ENCODE data around the gene CHPF2. TPM values are rescaled to one million over a fixed set of nuclear protein-coding genes. Genes with fewer than 3 reads are reported as not detected.

CHPF2 gene
- total RNA-seq, 4 donors from 2014 or later: 18.0 to 38.1 (median 25.7) TPM

DNA sequence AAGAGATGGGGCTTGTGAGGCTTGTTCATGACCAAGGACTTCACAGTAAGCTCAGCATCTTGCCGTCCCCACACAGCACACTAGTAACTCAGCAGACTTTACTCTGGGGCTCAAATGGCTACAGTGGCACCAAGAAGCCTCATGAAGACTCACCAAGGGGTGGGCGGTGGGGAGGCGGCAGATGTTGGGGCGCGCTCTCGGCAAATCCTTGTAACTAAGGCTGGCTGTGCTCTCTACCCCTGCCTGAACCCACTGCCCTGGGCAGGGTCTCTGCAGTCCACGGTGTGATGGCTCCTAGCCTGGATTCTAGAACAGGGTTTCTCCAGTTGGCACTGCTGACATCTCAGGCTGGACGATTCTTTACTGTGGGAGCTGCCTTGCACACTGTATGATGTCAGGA, 28.6 kb downstream of the CHPF2 start:
- Histone ChIP-seq H3K36me3 (no peaks in the 10 kb centered on the region), H3K4me3 (no peak overlapping the region), H3K27ac (no peak overlapping the region), H3K4me1 (no peaks in the 10 kb centered on the region), H3K9me3 (no peaks in the 10 kb centered on the region), H3K27me3 (no peaks in the 10 kb centered on the region)
- no peak for ATAC-seq
- no peak for TF ChIP-seq POLR2AphosphoS5 (IDR thresholded peaks at IDR 0.05)
- TF ChIP-seq, protein P1, sequence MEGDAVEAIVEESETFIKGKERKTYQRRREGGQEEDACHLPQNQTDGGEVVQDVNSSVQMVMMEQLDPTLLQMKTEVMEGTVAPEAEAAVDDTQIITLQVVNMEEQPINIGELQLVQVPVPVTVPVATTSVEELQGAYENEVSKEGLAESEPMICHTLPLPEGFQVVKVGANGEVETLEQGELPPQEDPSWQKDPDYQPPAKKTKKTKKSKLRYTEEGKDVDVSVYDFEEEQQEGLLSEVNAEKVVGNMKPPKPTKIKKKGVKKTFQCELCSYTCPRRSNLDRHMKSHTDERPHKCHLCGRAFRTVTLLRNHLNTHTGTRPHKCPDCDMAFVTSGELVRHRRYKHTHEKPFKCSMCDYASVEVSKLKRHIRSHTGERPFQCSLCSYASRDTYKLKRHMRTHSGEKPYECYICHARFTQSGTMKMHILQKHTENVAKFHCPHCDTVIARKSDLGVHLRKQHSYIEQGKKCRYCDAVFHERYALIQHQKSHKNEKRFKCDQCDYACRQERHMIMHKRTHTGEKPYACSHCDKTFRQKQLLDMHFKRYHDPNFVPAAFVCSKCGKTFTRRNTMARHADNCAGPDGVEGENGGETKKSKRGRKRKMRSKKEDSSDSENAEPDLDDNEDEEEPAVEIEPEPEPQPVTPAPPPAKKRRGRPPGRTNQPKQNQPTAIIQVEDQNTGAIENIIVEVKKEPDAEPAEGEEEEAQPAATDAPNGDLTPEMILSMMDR (IDR thresholded peaks at IDR 0.05): no peak
- TF ChIP-seq POLR2A (IDR thresholded peaks at IDR 0.05): no peak
- TF ChIP-seq EP300 (IDR thresholded peaks at IDR 0.05): no peak
- 79% methylated on average over 4 of the region's 8 CpGs; no CpG with 5 or more reads in 1 of the 2 donors for WGBS, 2 donors (ENCODE audit: low coverage in 1 of 2)

DNA sequence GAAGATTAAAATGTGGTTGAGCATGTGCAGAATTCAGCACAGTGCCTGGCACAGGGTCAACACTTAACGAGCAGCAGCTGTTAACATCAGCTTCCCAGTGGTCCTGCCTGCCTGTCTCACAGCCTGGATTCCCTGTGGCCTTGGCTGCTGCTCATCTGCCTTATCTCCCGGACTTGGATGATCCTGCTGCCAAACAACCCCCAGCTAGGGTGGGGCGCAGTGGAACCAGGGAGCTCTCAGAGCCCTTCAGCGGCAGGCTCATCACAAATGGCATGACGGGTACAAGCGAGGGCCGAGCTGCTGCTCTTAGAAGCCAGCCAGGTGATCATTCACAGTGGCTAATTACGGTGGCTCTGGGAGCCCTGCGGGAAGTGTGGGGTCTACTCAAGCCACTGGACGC, 29.2 kb downstream of the CHPF2 start:
- Histone ChIP-seq H3K36me3 (no peaks in the 10 kb centered on the region), H3K9me3 (no peaks in the 10 kb centered on the region), H3K4me3 (no peak overlapping the region), H3K4me1 (no peaks in the 10 kb centered on the region), H3K27me3 (no peaks in the 10 kb centered on the region), H3K27ac (no peak overlapping the region)
- WGBS, 2 donors (ENCODE audit: low coverage in 1 of 2): 7% methylated on average over 2 of the region's 10 CpGs; no CpG with 5 or more reads in 1 of the 2 donors
- TF ChIP-seq EP300 (IDR thresholded peaks at IDR 0.05) (no peak), POLR2AphosphoS5 (IDR thresholded peaks at IDR 0.05) (no peak), POLR2A (IDR thresholded peaks at IDR 0.05) (no peak)
- TF ChIP-seq, protein P1 (IDR thresholded peaks at IDR 0.05): no peak
- ATAC-seq: no peak

DNA sequence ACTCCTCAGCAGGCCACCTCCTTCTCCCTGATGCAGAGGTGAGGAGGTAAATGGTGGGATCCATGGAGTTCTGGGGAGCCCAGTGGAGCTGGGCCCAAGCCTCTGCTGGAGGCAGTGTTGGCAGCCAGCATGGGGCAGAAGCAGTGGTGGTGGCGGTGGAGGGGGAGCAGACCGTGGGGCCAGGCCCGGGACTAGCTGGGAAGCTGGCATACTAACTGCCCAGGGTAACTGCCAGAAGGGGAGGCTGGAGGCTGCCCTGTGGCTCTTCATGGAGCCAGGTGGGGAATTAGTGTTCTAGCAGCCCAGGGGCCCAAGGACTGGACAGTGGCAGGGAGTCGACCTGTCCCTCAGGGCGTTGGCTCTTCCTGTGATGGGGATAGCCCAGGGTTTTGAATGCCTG, 32.3 kb downstream of the CHPF2 start:
- TF ChIP-seq EP300 (IDR thresholded peaks at IDR 0.05) (no peak), POLR2A (IDR thresholded peaks at IDR 0.05) (no peak), POLR2AphosphoS5 (IDR thresholded peaks at IDR 0.05) (no peak)
- TF ChIP-seq, protein P1 (IDR thresholded peaks at IDR 0.05): no peak
- no peaks in the 10 kb centered on the region for H3K27me3 ChIP-seq
- no peaks in the 10 kb centered on the region for H3K4me1 ChIP-seq
- no peak for ATAC-seq
- no peak overlapping the region for H3K27ac ChIP-seq
- no CpG with 5 or more reads among the region's 5 CpGs for WGBS, 2 donors (ENCODE audit: low coverage in 1 of 2)
- peaks cover 0 to 14% of the 10 kb centered on the region in 2 donors for H3K36me3 ChIP-seq
- H3K4me3 ChIP-seq: no peak overlapping the region
- no peaks in the 10 kb centered on the region for H3K9me3 ChIP-seq

DNA sequence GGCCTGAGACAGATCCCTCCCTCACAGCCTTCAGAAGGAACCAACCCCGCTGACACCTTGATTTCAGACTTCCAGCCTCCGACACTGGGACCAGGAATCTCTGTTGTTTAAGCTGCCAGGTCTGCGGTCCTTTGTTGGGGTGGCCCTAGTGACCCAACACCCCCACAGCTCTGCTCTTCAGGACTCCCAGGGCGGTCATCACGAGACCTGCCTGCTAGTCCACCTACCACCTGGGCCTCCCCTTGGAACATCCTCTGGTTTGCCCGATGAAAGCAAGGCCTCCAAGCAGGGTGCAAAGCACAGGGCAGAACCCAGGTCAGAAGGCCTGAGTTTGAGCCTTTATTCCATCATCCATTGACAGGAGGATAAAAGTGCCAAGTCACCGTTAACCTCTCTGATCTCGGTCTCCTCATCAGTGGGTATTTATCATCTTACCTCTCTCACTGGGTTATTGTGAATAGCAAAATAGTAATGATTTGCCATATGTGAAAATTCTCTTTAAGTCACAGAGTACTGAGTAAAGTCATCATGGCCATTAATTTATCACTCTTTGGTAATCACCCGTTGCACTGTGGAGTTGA, 33.2 kb downstream of the CHPF2 start:
- no peaks in the 10 kb centered on the region for H3K4me1 ChIP-seq
- no peaks in the 10 kb centered on the region for H3K27me3 ChIP-seq
- no peak overlapping the region for H3K4me3 ChIP-seq
- H3K27ac ChIP-seq: no peak overlapping the region
- WGBS, 2 donors (ENCODE audit: low coverage in 1 of 2): 82 to 86% methylated on average over 6 of the region's 9 CpGs
- ATAC-seq: no peak
- no peaks in the 10 kb centered on the region for H3K9me3 ChIP-seq
- peaks cover 0 to 17% of the 10 kb centered on the region in 2 donors for H3K36me3 ChIP-seq
- no peak for TF ChIP-seq EP300 (IDR thresholded peaks at IDR 0.05)
- no peak for TF ChIP-seq POLR2AphosphoS5 (IDR thresholded peaks at IDR 0.05)
- no peak for TF ChIP-seq POLR2A (IDR thresholded peaks at IDR 0.05)
- TF ChIP-seq, protein P1 (IDR thresholded peaks at IDR 0.05): no peak

DNA sequence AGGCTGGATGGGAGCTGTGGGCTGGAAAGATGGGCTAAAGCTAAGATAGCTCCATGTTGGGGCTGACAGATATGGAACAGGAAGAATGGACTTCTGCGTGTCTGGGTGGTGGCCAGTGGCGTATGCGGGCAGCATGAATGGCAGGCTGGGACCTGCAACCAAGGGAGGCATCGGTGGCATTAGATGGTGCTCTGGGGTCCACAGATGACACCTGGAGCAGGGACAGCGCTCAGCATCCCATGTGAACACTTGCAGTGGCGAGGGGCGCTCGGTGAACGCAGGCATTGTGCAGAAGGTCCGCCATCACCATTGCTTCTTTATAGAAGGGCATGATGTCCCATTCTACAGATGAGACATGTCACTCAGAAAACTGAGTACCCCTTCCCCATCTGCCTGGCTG, 37.2 kb downstream of the CHPF2 start:
- Histone ChIP-seq H3K36me3 (peaks cover 0 to 17% of the 10 kb centered on the region in 2 donors), H3K9me3 (no peaks in the 10 kb centered on the region), H3K27ac (no peak overlapping the region), H3K4me3 (no peak overlapping the region), H3K27me3 (no peaks in the 10 kb centered on the region), H3K4me1 (peaks cover 0 to 12% (median 0%) of the 10 kb centered on the region in 3 donors)
- TF ChIP-seq, protein P1 (IDR thresholded peaks at IDR 0.05): no peak
- TF ChIP-seq POLR2AphosphoS5 (IDR thresholded peaks at IDR 0.05): no peak
- no peak for TF ChIP-seq EP300 (IDR thresholded peaks at IDR 0.05)
- no peak for TF ChIP-seq POLR2A (IDR thresholded peaks at IDR 0.05)
- WGBS, 2 donors (ENCODE audit: low coverage in 1 of 2): 93% methylated on average over 3 to 7 of the region's 10 CpGs
- ATAC-seq: no peak
